Stimulated activated CD8-positive, alpha-beta memory T cell treated with anti-CD3 and anti-CD28 coated beads, Interleukin-4, amount 100 ng/mL, for 24 hours (primary cell): Measurements from ENCODE around the gene FZD7.

Source experiments
- DNase-seq: peaks from one replicate; pipeline ENCODE4 v3.0.0-alpha.2; 2020; ENCODE audit warnings: low read depth

FZD7 gene

DNA sequence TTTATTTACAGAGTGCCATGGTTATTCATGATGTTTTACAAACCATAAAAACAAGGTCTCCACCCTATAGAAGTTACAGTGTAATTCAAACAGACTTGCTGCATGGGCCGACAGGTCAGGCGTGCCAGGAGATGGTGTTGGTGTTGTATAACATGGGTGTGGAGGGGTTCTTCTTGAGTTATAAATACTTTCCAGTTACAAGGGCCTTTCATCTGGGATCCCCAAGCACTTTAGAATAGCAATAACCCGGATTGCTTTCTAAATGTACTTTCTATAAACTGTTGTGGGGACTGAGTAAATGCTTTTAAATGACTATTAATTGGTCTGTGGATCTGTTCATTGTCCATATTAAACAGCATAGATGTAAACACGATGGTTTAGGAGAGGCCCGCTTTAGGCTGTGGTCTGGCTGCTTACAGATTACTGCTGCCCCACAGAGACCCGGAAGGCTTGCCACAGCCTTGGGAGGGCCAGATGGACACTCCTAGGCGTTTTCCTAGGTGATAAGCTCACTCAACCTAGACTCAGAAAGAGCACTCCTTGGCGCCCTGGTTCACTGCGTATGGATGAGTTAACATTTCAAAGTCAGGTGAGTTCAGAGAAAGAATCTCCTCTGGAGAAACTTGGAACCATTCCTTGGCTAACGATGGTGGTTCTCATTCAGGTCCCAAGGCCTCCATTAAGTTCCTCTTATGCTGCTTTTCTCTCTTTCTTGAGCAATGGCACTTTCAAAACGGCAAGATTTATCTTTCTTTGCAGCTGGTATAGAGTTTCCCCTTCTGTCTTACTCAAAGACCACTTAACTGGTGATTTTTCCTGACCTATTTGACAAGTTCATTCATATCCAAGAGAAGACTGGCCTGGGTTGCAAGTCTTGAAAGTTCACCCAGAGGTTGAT is 35.8 kb downstream of the FZD7 start:
- DNase-seq: no peak

DNA sequence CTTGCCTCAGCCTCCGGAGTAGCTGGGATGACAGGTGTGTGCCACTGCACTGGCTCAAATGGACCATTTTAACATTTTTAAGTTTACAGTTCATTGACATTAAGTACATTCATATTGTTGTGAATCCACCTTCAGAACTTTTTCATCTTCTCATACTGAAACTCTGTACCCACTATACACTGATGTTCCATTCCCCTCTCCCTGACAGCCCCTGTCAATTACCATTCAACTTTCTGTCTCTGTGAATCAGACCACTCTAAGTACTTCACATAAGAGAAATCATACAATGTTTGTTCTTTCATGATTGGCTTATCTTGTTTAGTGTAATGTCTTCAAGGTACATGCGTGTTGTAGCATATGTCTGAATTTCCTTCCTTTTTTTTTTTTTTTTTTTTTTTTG is 37.5 kb downstream of the FZD7 start:
- DNase-seq: no peak

DNA sequence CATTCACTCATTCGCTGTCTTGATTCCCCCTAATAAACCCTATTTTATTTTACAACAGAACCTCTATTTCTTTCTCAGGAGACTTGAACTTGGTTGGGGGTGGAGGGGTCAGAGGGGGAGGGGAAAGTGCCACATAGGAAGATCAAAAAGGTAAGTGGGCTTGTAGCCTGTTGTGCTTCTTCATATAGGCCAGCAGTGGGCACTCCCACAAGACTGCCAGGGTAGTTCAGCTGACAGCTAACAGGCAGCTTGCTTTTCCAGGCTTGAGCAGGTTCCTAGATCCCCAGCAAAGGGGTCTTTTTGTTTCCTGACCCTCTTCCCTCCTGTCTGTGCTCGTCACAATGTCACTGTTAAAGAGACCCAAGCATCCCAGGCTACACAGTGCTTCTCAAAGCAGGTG is 38.6 kb downstream of the FZD7 start:
- DNase-seq: no peak

DNA sequence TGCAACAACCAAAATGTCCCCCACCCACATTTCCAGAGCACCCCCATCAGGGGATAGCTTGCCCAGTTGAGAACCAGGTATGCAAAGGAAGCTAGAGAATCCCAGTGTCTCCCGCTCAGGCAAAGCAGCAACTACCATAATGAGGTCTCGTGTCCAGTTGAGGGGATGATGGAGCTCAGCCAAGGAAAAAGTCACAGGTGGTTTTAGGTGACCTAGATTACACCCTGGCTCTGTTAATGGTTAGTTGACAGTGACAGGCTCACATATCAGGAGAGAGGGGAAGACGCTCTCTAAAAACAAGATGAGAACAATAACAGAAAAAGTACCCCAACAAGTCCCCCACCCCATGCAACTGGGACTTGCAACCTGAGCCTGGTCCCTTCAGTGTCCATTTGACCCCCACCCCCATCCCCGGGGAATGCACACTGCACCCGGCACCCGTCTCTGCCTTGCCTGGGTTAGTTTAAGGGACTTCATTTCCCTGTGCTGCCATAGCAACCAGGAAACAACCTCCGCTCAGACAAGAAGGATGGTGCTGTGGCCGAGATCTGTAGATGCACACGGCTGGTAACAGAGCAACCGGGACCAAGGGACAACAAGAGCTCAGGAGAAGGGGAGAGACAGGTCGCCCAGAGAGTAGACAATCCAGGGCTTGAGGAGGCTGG is 39.2 kb downstream of the FZD7 start, which contains the start of gene KIAA2012:
KIAA2012 (plus strand) TSS at position 519 of the 665 bp plus-strand sequence. CDS start 373 bp downstream, outside the sequence.
- DNase-seq: no peak

DNA sequence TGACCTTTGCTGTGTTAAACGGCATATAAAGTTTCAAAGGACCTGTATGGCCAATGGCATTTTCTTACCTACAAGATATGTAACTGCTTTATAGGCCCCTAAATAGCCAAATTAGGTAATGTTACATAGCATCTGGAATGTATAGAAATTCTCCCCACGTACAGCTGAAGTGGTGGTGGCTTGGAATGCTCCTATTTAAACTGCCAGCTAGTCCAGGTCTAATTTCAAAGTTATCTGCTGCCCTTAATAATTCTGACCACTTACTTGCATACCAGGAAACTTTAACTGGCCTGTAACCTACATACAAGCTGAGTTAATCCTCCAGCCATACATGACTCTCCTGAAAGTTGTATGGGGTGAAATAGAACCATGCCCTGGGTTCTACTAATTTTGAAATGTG is 40.7 kb downstream of the FZD7 start:
- no peak for DNase-seq

DNA sequence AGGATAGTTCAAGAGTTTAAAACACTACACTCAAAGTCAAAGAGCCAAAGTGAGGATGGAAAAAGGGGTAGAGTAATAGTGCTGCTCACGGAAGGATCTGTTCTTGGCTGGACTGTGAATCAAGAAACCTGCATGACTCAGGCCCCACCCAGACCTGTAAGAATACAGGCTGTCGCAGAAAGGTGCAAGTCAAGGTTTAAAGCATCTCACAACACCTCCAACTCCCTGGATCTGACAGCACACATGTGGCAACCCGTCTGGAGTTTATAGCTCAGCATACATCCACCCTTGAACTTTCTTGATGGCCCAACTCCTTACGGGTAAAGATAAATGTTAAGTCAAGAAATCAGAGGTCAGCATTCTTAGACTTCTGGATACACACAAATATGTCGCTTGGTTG is 45.7 kb downstream of the FZD7 start:
- DNase-seq: no peak

DNA sequence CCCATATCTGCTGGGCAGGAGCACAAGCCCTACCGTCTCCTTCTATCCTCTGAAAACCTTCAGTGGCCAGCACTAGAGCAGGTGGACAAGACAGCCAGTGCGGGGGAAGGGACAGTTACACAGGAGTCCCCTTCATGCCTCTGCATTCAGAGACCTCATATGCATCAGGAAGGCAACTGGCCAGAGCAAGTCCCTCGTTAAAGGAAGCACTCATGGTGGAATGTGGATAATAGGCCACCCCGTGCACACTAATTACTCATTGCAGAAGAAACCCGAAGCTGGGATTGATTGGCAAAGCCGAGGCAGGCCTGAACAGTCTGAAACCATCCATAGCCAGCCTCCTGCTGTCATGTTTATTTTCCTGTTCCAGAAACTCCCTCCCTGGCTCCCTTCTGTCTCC is 50.6 kb downstream of the FZD7 start:
- no peak for DNase-seq
